ENCODE results near the gene SLC39A8.

The SLC39A8 gene

DNA sequence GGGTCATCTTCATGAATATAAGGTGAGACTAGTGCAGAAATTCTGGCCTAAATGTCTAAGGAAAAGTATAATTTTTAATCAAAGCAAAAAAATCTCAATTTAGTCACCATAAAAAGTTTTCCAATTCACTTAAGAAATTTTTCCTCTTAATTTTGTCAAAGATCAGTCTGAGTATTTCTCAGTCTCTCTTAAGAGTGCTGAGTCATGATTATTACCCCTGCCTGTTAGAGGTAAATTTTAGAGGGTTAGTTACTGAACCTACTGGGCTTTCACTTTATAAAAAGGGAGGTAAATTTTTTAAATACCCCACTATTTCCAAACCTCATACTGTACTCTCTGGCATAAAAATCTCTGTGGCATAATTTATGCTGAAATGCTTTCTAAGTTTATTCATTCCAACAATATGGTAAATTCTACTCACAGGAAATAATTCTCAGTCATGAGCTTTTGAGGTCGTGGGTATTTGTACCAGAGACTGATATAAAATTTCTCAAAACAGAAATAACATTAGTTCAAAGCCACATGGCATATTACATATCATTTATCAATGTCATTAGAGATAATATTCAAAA lies 122.4 kb downstream of the SLC39A8 start:
- TF ChIP-seq RAD21 (IDR thresholded peaks at IDR 0.05; ENCODE audit: low read depth) (no peak), CREB1 (IDR thresholded peaks at IDR 0.05; ENCODE audit: low read depth) (no peak), MAX (IDR thresholded peaks at IDR 0.05) (no peak), TEAD4 (IDR thresholded peaks at IDR 0.05) (no peak), YY1 (IDR thresholded peaks at IDR 0.05; ENCODE audit: low read depth) (no peak), EP300 (IDR thresholded peaks at IDR 0.05; ENCODE audit: borderline replicate concordance) (no peak), TCF12 (IDR thresholded peaks at IDR 0.05; ENCODE audit: low read depth) (no peak)
- TF ChIP-seq, protein P1, sequence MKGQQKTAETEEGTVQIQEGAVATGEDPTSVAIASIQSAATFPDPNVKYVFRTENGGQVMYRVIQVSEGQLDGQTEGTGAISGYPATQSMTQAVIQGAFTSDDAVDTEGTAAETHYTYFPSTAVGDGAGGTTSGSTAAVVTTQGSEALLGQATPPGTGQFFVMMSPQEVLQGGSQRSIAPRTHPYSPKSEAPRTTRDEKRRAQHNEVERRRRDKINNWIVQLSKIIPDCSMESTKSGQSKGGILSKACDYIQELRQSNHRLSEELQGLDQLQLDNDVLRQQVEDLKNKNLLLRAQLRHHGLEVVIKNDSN (IDR thresholded peaks at IDR 0.05), result no peak

GRCh38 chr4:102219129-102219528 lies 126.2 kb downstream of the SLC39A8 start:
- no peak for TF ChIP-seq CREB1 (IDR thresholded peaks at IDR 0.05; ENCODE audit: low read depth)
- peak; percentile 99 for TF ChIP-seq NFIC (IDR thresholded peaks at IDR 0.05)
- no peak for TF ChIP-seq ZBTB7A (IDR thresholded peaks at IDR 0.05; ENCODE audit: low read depth)
- TF ChIP-seq, protein P1 (IDR thresholded peaks at IDR 0.05), result no peak
- TF ChIP-seq TAF1 (IDR thresholded peaks at IDR 0.05; ENCODE audit: low read depth), result no peak
- peak; percentile 96 for TF ChIP-seq TCF12 (IDR thresholded peaks at IDR 0.05; ENCODE audit: low read depth)
- TF ChIP-seq MAX (IDR thresholded peaks at IDR 0.05), result peak; percentile 61
- peak; percentile 93 for TF ChIP-seq FOXM1 (IDR thresholded peaks at IDR 0.05; ENCODE audit: borderline replicate concordance, low read depth)
- TF ChIP-seq, protein P2, sequence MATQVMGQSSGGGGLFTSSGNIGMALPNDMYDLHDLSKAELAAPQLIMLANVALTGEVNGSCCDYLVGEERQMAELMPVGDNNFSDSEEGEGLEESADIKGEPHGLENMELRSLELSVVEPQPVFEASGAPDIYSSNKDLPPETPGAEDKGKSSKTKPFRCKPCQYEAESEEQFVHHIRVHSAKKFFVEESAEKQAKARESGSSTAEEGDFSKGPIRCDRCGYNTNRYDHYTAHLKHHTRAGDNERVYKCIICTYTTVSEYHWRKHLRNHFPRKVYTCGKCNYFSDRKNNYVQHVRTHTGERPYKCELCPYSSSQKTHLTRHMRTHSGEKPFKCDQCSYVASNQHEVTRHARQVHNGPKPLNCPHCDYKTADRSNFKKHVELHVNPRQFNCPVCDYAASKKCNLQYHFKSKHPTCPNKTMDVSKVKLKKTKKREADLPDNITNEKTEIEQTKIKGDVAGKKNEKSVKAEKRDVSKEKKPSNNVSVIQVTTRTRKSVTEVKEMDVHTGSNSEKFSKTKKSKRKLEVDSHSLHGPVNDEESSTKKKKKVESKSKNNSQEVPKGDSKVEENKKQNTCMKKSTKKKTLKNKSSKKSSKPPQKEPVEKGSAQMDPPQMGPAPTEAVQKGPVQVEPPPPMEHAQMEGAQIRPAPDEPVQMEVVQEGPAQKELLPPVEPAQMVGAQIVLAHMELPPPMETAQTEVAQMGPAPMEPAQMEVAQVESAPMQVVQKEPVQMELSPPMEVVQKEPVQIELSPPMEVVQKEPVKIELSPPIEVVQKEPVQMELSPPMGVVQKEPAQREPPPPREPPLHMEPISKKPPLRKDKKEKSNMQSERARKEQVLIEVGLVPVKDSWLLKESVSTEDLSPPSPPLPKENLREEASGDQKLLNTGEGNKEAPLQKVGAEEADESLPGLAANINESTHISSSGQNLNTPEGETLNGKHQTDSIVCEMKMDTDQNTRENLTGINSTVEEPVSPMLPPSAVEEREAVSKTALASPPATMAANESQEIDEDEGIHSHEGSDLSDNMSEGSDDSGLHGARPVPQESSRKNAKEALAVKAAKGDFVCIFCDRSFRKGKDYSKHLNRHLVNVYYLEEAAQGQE (IDR thresholded peaks at IDR 0.05; ENCODE audit: low read depth), result peak; percentile 22; the same call in 1 of the 2 replicates
- TF ChIP-seq RAD21 (IDR thresholded peaks at IDR 0.05; ENCODE audit: low read depth), result peak; percentile 29; the same call in 1 of the 2 replicates
- TF ChIP-seq YY1 (IDR thresholded peaks at IDR 0.05; ENCODE audit: low read depth), result peak; percentile 62; the same call in 1 of the 2 replicates
- TF ChIP-seq EGR1 (IDR thresholded peaks at IDR 0.05), result no peak
- TF ChIP-seq EP300 (IDR thresholded peaks at IDR 0.05; ENCODE audit: borderline replicate concordance), result peak; percentile 98
- TF ChIP-seq CEBPB (IDR thresholded peaks at IDR 0.05), result peak; percentile 67
- TF ChIP-seq TEAD4 (IDR thresholded peaks at IDR 0.05), result peak; percentile 92

DNA sequence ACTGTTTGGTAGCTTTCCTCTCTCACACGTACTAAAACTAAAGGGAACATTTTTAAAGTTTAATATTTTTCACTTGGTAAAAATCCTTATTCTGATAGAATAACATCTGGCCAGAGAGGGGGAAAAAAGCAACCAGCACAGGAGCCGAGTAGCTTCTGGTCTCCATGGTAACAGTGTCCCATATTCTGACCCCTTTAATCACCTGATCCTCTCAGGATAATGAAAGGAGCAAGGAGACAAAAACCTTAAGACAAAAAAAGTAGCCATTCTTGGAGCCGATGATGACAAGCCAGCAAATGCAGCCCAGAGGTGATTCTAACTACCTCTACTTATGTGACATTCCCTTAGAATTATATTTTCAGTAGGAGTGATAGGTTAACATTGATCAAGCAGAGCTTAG lies 126.6 kb downstream of the SLC39A8 start:
- no peak for TF ChIP-seq TCF12 (IDR thresholded peaks at IDR 0.05; ENCODE audit: low read depth)
- TF ChIP-seq MAX (IDR thresholded peaks at IDR 0.05), result no peak
- TF ChIP-seq RAD21 (IDR thresholded peaks at IDR 0.05; ENCODE audit: low read depth), result no peak
- TF ChIP-seq EP300 (IDR thresholded peaks at IDR 0.05; ENCODE audit: borderline replicate concordance), result no peak
- no peak for TF ChIP-seq ZBTB7A (IDR thresholded peaks at IDR 0.05; ENCODE audit: low read depth)

DNA sequence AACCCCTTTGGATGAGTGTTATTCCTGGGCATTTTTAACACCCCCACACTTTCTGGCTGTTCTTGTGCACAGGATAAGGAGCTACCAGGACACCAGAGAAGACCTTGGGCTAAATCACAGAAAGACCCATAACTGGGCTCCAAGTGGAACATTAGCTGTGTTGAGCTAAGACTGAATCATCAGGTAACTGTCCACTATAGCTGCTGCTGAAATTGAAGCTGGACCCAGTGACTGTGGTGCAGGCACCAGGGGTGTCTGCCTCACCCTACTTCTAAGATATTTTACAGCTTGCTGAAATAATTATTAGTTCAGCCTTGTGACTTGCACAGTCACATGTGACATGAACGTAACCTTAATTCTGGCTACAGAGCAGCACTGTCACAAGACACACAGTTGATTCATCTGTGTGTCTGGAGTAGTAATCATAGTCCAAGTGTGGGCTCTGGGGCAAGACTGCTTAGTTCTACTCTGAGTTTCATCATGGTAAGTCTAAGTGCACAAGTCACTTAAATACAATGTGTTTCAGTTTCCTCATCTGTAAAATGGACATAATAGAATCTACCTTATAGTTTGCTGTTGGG lies 127.4 kb downstream of the SLC39A8 start:
- no peak for TF ChIP-seq TAF1 (IDR thresholded peaks at IDR 0.05; ENCODE audit: low read depth)
- TF ChIP-seq, protein P2 (IDR thresholded peaks at IDR 0.05; ENCODE audit: low read depth), result peak; percentile 73
- TF ChIP-seq ZBTB7A (IDR thresholded peaks at IDR 0.05; ENCODE audit: low read depth), result no peak
- TF ChIP-seq TCF12 (IDR thresholded peaks at IDR 0.05; ENCODE audit: low read depth), result no peak
- TF ChIP-seq YY1 (IDR thresholded peaks at IDR 0.05; ENCODE audit: low read depth), result no peak
- TF ChIP-seq FOXM1 (IDR thresholded peaks at IDR 0.05; ENCODE audit: borderline replicate concordance, low read depth), result no peak
- TF ChIP-seq EGR1 (IDR thresholded peaks at IDR 0.05), result no peak
- no peak for TF ChIP-seq NFIC (IDR thresholded peaks at IDR 0.05)

GRCh38 chr4:102217345-102217744 lies 127.9 kb downstream of the SLC39A8 start:
- TF ChIP-seq CREB1 (IDR thresholded peaks at IDR 0.05; ENCODE audit: low read depth), result no peak
- TF ChIP-seq EP300 (IDR thresholded peaks at IDR 0.05; ENCODE audit: borderline replicate concordance), result no peak
- TF ChIP-seq TEAD4 (IDR thresholded peaks at IDR 0.05), result no peak
- TF ChIP-seq FOXM1 (IDR thresholded peaks at IDR 0.05; ENCODE audit: borderline replicate concordance, low read depth), result no peak
- no peak for TF ChIP-seq CEBPB (IDR thresholded peaks at IDR 0.05)
- no peak for TF ChIP-seq TAF1 (IDR thresholded peaks at IDR 0.05; ENCODE audit: low read depth)
- no peak for TF ChIP-seq NFIC (IDR thresholded peaks at IDR 0.05)
- TF ChIP-seq, protein P2 (IDR thresholded peaks at IDR 0.05; ENCODE audit: low read depth), result no peak
- TF ChIP-seq RAD21 (IDR thresholded peaks at IDR 0.05; ENCODE audit: low read depth), result no peak
- no peak for TF ChIP-seq YY1 (IDR thresholded peaks at IDR 0.05; ENCODE audit: low read depth)
- TF ChIP-seq, protein P1 (IDR thresholded peaks at IDR 0.05), result no peak
- TF ChIP-seq EGR1 (IDR thresholded peaks at IDR 0.05), result no peak
